Measurements from ENCODE around the gene PDP2.

The PDP2 gene

GRCh38 chr16:66845080-66845410, 35.3 kb upstream of the PDP2 start:
- H3K27me3 ChIP-seq (ENCODE audit: control insufficient read depth, insufficient read depth, low read length, poor library complexity, severe bottlenecking): peaks cover 74% of the 10 kb centered on the region
- no peak overlapping the region for H3K27ac ChIP-seq (ENCODE audit: insufficient read depth, low read depth, low read length, poor library complexity, severe bottlenecking)
- WGBS, 2 experiments: 33 to 37% methylated on average over 10 of the region's 10 CpGs
- H3K4me1 ChIP-seq (ENCODE audit: control insufficient read depth, insufficient read depth, low read length): no peaks in the 10 kb centered on the region
- no peaks in the 10 kb centered on the region for H3K36me3 ChIP-seq (ENCODE audit: control insufficient read depth, insufficient read depth, low read length)
- no peaks in the 10 kb centered on the region for H3K9me3 ChIP-seq (ENCODE audit: control insufficient read depth, low read length)
- peak overlapping the region; percentile 37 for H3K4me3 ChIP-seq (ENCODE audit: insufficient read depth, low read depth, low read length)

DNA sequence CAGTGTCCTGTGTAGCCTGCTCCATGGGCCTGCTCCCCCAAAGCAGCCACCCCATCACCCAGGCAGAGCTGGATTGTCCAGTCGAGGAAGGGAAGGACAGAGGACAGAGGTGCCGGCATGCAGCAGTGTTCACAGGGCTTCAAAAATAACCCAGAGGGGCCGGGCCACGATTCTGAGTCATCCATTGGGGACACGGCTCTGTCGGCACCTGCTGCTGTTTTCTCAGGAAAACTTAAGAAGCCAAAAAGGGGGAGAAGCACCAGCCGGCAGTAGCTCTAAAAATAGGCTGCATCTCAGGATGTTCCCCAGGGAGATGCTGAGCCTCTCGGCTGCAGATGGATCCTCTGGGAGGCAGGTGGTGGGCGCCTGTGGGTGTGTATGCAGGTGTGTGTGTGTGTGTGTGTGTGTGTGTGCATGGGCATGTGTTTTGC, 34.5 kb upstream of the PDP2 start:
- no peaks in the 10 kb centered on the region for H3K4me1 ChIP-seq (ENCODE audit: control insufficient read depth, insufficient read depth, low read length)
- H3K36me3 ChIP-seq (ENCODE audit: control insufficient read depth, insufficient read depth, low read length): no peaks in the 10 kb centered on the region
- H3K4me3 ChIP-seq (ENCODE audit: insufficient read depth, low read depth, low read length): no peak overlapping the region
- no peaks in the 10 kb centered on the region for H3K9me3 ChIP-seq (ENCODE audit: control insufficient read depth, low read length)
- no peak overlapping the region for H3K27ac ChIP-seq (ENCODE audit: insufficient read depth, low read depth, low read length, poor library complexity, severe bottlenecking)
- H3K27me3 ChIP-seq (ENCODE audit: control insufficient read depth, insufficient read depth, low read length, poor library complexity, severe bottlenecking): peaks cover 74% of the 10 kb centered on the region
- whole genome bisulfite sequencing, 2 experiments: 59 to 60% methylated on average over 9 of the region's 9 CpGs

DNA sequence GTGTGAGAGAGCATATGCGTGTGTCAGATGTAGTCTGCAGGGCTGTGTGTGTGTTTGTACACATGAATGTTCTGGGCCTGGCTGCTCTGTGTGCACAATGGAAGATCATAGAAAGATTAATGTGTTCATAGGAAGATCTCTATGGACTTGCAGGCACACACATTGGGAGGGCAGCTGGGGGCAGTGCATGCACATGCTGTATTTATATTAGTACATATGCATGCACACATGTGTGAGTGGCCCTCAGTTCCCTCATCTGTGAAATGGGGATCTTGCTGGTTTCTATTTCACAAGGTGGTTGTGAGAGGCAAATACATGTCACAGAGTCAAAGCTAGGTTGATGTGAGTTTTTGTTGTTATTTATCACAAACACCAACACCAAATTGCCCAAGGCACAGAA, 34.0 kb upstream of the PDP2 start:
- Histone ChIP-seq H3K27me3 (ENCODE audit: control insufficient read depth, insufficient read depth, low read length, poor library complexity, severe bottlenecking) (peaks cover 72% of the 10 kb centered on the region), H3K27ac (ENCODE audit: insufficient read depth, low read depth, low read length, poor library complexity, severe bottlenecking) (no peak overlapping the region), H3K36me3 (ENCODE audit: control insufficient read depth, insufficient read depth, low read length) (no peaks in the 10 kb centered on the region), H3K4me3 (ENCODE audit: insufficient read depth, low read depth, low read length) (no peak overlapping the region), H3K4me1 (ENCODE audit: control insufficient read depth, insufficient read depth, low read length) (no peaks in the 10 kb centered on the region), H3K9me3 (ENCODE audit: control insufficient read depth, low read length) (no peaks in the 10 kb centered on the region)
- WGBS, 2 experiments: 93 to 97% methylated on average over 1 of the region's 1 CpG

- no peaks in the 10 kb centered on the region for H3K4me1 ChIP-seq (ENCODE audit: control insufficient read depth, insufficient read depth, low read length)
- WGBS, 2 experiments: 91 to 92% methylated on average over 6 of the region's 6 CpGs
- no peaks in the 10 kb centered on the region for H3K36me3 ChIP-seq (ENCODE audit: control insufficient read depth, insufficient read depth, low read length)
- no peak overlapping the region for H3K27ac ChIP-seq (ENCODE audit: insufficient read depth, low read depth, low read length, poor library complexity, severe bottlenecking)
- no peaks in the 10 kb centered on the region for H3K9me3 ChIP-seq (ENCODE audit: control insufficient read depth, low read length)
- no peak overlapping the region for H3K4me3 ChIP-seq (ENCODE audit: insufficient read depth, low read depth, low read length)
- peaks cover 66% of the 10 kb centered on the region for H3K27me3 ChIP-seq (ENCODE audit: control insufficient read depth, insufficient read depth, low read length, poor library complexity, severe bottlenecking)
These were observed 33.5 kb upstream of the PDP2 start for GRCh38 chr16:66846831-66847230.

GRCh38 chr16:66847533-66848067, 32.7 kb upstream of the PDP2 start:
- WGBS, 2 experiments: 59 to 81% methylated on average over 4 to 5 of the region's 6 CpGs
- no peak overlapping the region for H3K27ac ChIP-seq (ENCODE audit: insufficient read depth, low read depth, low read length, poor library complexity, severe bottlenecking)
- no peaks in the 10 kb centered on the region for H3K9me3 ChIP-seq (ENCODE audit: control insufficient read depth, low read length)
- no peaks in the 10 kb centered on the region for H3K36me3 ChIP-seq (ENCODE audit: control insufficient read depth, insufficient read depth, low read length)
- no peaks in the 10 kb centered on the region for H3K4me1 ChIP-seq (ENCODE audit: control insufficient read depth, insufficient read depth, low read length)
- no peak overlapping the region for H3K4me3 ChIP-seq (ENCODE audit: insufficient read depth, low read depth, low read length)
- H3K27me3 ChIP-seq (ENCODE audit: control insufficient read depth, insufficient read depth, low read length, poor library complexity, severe bottlenecking): peaks cover 60% of the 10 kb centered on the region

GRCh38 chr16:66848172-66848571, 32.1 kb upstream of the PDP2 start:
- Histone ChIP-seq H3K4me3 (ENCODE audit: insufficient read depth, low read depth, low read length) (no peak overlapping the region), H3K27ac (ENCODE audit: insufficient read depth, low read depth, low read length, poor library complexity, severe bottlenecking) (no peak overlapping the region), H3K27me3 (ENCODE audit: control insufficient read depth, insufficient read depth, low read length, poor library complexity, severe bottlenecking) (peaks cover 54% of the 10 kb centered on the region), H3K9me3 (ENCODE audit: control insufficient read depth, low read length) (no peaks in the 10 kb centered on the region), H3K36me3 (ENCODE audit: control insufficient read depth, insufficient read depth, low read length) (no peaks in the 10 kb centered on the region), H3K4me1 (ENCODE audit: control insufficient read depth, insufficient read depth, low read length) (no peaks in the 10 kb centered on the region)
- 78 to 89% methylated on average over 2 of the region's 2 CpGs for WGBS, 2 experiments

DNA sequence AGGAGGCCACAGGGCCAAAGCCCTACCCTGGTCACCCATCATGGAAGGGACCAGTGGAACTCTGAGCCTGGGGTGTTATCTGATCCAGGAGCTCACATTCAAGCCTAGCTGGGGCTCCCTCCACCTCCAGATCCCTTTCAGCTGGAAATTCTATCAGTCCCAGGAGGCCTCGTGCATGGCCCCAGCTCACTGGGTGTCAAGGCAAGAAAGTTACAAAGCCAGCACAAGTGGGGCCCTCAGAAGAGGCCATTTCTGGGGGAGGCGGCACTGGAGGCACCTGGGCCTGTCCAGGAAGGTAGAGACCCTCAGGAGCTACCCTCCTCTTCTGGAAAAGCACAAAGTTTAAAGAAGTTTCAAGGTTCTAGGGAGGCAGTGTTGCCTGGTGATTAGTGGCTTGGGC, 31.3 kb upstream of the PDP2 start:
- peaks cover 46% of the 10 kb centered on the region for H3K27me3 ChIP-seq (ENCODE audit: control insufficient read depth, insufficient read depth, low read length, poor library complexity, severe bottlenecking)
- no peak overlapping the region for H3K4me3 ChIP-seq (ENCODE audit: insufficient read depth, low read depth, low read length)
- no peaks in the 10 kb centered on the region for H3K36me3 ChIP-seq (ENCODE audit: control insufficient read depth, insufficient read depth, low read length)
- no peaks in the 10 kb centered on the region for H3K9me3 ChIP-seq (ENCODE audit: control insufficient read depth, low read length)
- H3K4me1 ChIP-seq (ENCODE audit: control insufficient read depth, insufficient read depth, low read length): no peaks in the 10 kb centered on the region
- no peak overlapping the region for H3K27ac ChIP-seq (ENCODE audit: insufficient read depth, low read depth, low read length, poor library complexity, severe bottlenecking)
- 79% methylated on average over 2 of the region's 2 CpGs for WGBS, 2 experiments

- Histone ChIP-seq H3K4me3 (ENCODE audit: insufficient read depth, low read depth, low read length) (no peak overlapping the region), H3K27me3 (ENCODE audit: control insufficient read depth, insufficient read depth, low read length, poor library complexity, severe bottlenecking) (peaks cover 41% of the 10 kb centered on the region), H3K27ac (ENCODE audit: insufficient read depth, low read depth, low read length, poor library complexity, severe bottlenecking) (no peak overlapping the region), H3K36me3 (ENCODE audit: control insufficient read depth, insufficient read depth, low read length) (no peaks in the 10 kb centered on the region), H3K9me3 (ENCODE audit: control insufficient read depth, low read length) (no peaks in the 10 kb centered on the region), H3K4me1 (ENCODE audit: control insufficient read depth, insufficient read depth, low read length) (no peaks in the 10 kb centered on the region)
- WGBS, 2 experiments: 78 to 85% methylated on average over 4 of the region's 4 CpGs
These were observed 30.8 kb upstream of the PDP2 start for GRCh38 chr16:66849549-66849948.

- Histone ChIP-seq H3K4me1 (ENCODE audit: control insufficient read depth, insufficient read depth, low read length) (no peaks in the 10 kb centered on the region), H3K27ac (ENCODE audit: insufficient read depth, low read depth, low read length, poor library complexity, severe bottlenecking) (no peak overlapping the region), H3K36me3 (ENCODE audit: control insufficient read depth, insufficient read depth, low read length) (no peaks in the 10 kb centered on the region), H3K9me3 (ENCODE audit: control insufficient read depth, low read length) (no peaks in the 10 kb centered on the region), H3K4me3 (ENCODE audit: insufficient read depth, low read depth, low read length) (no peak overlapping the region), H3K27me3 (ENCODE audit: control insufficient read depth, insufficient read depth, low read length, poor library complexity, severe bottlenecking) (peaks cover 34% of the 10 kb centered on the region)
- 92 to 95% methylated on average over 14 of the region's 14 CpGs for WGBS, 2 experiments
These were observed 30.1 kb upstream of the PDP2 start for GRCh38 chr16:66850115-66850815.

GRCh38 chr16:66851166-66851964, 28.9 kb upstream of the PDP2 start:
- no peak overlapping the region for H3K4me3 ChIP-seq (ENCODE audit: insufficient read depth, low read depth, low read length)
- WGBS, 2 experiments: 93 to 95% methylated on average over 13 of the region's 13 CpGs
- H3K9me3 ChIP-seq (ENCODE audit: control insufficient read depth, low read length): no peaks in the 10 kb centered on the region
- no peaks in the 10 kb centered on the region for H3K36me3 ChIP-seq (ENCODE audit: control insufficient read depth, insufficient read depth, low read length)
- H3K27ac ChIP-seq (ENCODE audit: insufficient read depth, low read depth, low read length, poor library complexity, severe bottlenecking): no peak overlapping the region
- no peaks in the 10 kb centered on the region for H3K4me1 ChIP-seq (ENCODE audit: control insufficient read depth, insufficient read depth, low read length)
- H3K27me3 ChIP-seq (ENCODE audit: control insufficient read depth, insufficient read depth, low read length, poor library complexity, severe bottlenecking): peaks cover 23% of the 10 kb centered on the region
